22Rv1 (cell line): ENCODE measurements around the gene ITGA4.

Source experiments
- CTCF ChIP-seq: fragments of 450-650 bp; IDR thresholded peaks from 2 replicates; pipeline ENCODE4 v1.5.1; 2017; ENCODE audit warnings: mild to moderate bottlenecking
- ZFX ChIP-seq: fragments of 450-650 bp; IDR thresholded peaks from 2 replicates; pipeline ENCODE4 v1.6.1; 2017; ENCODE audit warnings: antibody characterized with exemption, borderline replicate concordance

DNA sequence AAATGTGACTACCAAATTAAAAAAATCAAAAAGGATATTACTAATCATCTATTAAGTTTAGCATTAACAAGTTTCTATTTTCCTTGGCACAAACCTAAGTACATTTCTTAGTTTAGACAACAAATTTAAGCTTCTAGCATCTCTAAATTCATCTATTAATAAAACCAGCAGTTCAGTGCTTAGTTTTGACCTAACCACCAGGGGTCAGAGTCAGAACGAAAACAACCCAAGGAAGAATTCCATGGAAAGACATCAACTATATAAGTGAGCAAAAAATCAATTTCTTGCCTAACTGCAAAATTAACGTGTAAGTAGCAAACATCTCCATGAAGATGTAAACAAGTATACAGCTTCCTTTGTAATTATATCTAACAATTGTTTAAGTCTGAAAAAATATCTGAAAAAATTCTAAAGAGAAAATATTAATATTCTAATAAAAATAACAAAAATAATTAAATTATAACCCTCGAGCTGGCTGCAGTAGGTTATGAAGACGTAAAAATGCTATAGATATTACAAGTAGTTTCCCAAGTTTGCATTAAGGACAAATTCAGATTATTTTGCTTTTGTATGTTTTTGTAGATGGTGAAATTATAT, 116.1 kb downstream of the ITGA4 start:
- TF ChIP-seq CTCF (peak; percentile 70), ZFX (no peak)
